ENCODE results near the gene ZBTB47. TPM values are rescaled to one million over a fixed set of nuclear protein-coding genes. Genes with fewer than 3 reads are reported as not detected.

ZBTB47 gene
- total RNA-seq, 1 donor from 2014 or later: 22.1 TPM

GRCh38 chr3:42652611-42653302 lies 740 bp upstream of the ZBTB47 start:
- DNase-seq: peak; percentile 62

- no peak for DNase-seq
Observed at GRCh38 chr3:42653303-42653559, 266 bp upstream of the ZBTB47 start.

- peak; percentile 55 for DNase-seq
Observed at GRCh38 chr3:42654331-42655201, 1.1 kb downstream of the ZBTB47 start.

DNA sequence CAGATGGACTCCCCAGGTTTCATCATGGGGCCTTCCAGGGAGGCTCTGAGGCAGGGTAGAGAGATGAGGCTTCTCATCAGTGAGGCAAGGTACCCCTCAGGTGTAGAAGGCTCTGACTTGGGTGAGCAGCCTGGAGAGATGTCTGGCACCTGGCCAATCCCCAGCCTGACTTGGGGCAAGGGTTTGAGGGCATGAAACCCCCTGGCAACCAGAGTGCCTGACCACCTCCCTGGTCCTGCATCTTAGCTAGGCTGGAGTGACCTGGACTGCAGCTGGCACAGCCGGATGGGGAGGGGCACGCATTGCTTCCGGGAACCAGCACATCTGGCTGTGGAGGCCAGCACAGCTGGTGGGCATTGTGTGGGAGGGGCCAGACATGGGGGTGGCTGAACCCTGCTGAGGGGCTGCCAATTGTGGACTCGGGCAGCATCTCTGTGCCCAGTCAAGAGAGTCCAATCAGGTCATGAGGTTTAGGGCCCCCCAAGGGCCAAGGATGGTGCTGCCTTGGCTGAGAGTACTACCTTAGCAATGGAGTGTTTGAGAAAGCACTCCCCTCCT lies 1.9 kb downstream of the ZBTB47 start:
- no peak for DNase-seq

DNA sequence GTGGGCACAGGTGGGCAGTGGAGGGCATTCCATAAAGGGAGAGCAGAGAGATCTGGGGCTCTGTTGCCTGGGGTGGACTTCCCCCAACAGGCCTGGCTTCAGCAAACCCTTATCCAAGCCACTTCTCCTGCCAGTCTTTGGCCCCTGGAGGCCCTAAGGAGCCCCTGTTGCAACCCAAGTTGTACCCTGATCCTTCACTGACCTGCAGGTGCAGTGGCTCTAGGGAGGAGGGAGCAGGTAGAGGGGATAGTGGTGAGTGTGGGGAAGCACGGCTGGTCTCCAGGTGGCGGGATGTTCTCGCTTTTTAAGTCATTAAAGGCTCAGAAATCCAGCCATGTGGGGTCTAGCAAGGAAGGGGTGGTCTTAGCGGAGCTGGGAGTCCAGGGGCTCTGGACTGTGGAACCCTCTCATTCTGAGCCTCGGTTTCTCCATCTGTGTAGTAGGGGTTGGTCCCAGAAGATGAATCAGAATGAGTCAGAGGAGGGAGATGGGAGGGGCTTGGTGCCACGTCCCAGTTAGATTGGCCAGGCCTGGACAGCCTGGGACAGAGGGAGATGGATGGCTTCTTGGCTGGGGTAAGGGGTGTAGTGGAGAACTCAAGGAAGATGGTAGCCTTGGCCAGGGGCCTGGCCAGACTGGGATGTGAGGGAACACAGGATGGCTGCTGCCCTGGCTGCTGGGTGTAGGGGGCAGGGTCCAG lies 2.6 kb downstream of the ZBTB47 start:
- DNase-seq: no peak

DNA sequence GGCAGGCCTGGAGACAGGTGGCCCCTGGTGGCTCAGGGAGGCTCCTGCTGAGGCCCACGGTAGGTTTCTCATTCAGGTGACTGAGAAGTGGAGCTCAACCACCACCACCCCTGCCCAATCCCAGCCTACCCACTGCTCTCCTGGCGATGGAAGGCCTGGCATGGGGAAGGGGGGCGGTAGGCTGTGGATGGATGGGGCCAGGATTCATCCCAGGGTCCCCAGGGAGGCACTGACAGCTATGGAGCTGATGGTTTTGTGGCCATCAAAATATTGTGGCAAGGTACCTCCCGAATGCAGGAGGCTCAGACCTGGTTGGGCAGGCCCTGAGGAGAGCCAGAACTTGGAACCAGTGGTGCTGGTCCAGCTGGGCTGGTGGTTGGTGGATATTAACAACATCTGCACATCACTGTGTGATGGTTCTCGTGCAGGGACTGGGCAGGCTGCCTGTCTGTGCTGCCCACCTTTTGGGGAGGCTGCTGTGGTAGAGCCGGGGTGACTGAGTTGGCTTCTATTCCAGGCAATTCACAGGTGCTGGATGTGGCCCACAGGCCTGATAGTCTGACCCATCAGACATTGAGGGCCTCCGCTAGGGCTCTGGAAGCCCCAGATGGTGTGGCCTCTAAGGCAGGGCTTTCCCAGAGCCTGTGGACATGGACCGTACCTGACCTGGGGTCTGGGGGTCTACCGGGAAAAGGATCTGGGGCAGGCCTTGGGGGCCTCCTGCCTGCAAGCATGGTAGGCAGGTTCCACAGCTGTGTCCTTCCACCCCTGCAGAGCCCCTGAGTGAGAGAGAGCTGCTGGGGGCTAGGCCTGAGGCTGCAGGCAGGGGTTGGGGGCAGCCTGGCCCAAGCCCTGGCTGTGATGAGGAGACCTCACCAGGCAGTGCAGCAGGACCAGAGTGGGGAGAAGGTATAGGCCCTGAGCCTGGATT lies 3.4 kb downstream of the ZBTB47 start:
- DNase-seq: no peak

DNA sequence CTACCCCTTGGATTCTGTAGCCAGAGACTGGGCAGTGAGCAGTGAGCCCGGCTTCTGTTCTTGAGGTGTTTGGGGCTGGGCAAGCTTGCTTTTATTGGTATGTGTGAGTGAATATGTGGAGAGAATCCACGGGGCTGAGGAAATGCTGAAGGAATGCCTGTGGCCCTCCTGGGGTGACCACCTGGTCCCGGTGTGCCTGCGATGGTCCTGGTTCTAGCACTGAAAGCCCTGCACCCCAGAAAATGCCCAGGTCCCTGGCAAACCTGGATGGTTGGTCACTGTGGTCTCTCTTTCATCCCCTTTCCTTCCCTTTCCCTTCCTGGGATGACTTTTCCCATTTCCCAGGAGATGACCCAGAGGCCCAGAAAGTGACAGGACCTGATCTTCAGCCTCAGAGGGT lies 4.2 kb downstream of the ZBTB47 start:
- no peak for DNase-seq

- no peak for DNase-seq
Observed at GRCh38 chr3:42658091-42658770, 4.7 kb downstream of the ZBTB47 start.

DNA sequence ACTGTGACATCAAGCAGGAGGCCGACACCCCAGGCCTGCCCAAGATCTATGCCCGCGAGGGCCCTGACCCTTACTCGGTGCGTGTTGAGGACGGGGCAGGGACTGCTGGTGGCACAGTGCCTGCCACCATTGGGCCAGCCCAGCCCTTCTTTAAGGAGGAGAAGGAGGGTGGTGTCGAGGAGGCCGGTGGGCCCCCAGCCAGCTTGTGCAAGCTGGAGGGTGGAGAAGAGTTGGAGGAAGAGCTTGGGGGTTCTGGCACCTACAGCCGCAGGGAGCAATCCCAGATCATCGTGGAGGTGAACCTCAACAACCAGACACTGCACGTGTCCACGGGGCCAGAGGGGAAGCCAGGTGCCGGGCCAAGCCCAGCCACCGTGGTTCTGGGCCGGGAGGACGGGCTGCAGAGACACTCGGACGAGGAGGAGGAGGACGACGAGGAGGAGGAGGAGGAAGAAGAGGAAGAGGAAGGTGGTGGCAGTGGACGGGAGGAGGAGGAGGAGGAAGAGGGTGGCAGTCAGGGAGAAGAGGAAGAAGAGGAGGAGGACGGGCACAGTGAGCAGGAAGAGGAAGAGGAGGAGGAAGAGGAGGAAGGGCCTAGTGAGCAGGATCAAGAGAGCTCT lies 5.4 kb downstream of the ZBTB47 start:
- DNase-seq: no peak

GRCh38 chr3:42659451-42660130 lies 6.1 kb downstream of the ZBTB47 start:
- no peak for DNase-seq

GRCh38 chr3:42660131-42660715 lies 6.7 kb downstream of the ZBTB47 start:
- no peak for DNase-seq

DNA sequence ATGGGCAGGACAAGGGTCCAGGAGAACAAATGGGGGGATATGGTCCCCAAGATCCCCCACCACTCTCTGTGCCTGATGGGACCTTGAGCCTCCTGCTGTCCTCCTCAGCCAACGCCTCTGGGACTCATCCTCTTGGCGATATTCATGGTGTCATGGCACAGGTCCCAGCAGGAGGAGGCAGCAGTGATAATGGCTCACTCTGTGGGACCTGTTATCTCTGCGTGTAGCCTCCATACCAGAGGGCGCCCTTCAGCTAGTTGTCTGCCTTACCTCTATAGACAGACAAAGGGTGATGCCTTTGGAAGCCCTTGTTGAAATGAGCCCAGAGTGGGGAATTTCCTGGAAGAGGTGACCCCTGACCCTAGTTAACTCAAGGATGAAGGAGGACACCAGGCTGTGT lies 7.4 kb downstream of the ZBTB47 start:
- no peak for DNase-seq

- DNase-seq: no peak
Observed at GRCh38 chr3:42661593-42662022, 8.1 kb downstream of the ZBTB47 start.

DNA sequence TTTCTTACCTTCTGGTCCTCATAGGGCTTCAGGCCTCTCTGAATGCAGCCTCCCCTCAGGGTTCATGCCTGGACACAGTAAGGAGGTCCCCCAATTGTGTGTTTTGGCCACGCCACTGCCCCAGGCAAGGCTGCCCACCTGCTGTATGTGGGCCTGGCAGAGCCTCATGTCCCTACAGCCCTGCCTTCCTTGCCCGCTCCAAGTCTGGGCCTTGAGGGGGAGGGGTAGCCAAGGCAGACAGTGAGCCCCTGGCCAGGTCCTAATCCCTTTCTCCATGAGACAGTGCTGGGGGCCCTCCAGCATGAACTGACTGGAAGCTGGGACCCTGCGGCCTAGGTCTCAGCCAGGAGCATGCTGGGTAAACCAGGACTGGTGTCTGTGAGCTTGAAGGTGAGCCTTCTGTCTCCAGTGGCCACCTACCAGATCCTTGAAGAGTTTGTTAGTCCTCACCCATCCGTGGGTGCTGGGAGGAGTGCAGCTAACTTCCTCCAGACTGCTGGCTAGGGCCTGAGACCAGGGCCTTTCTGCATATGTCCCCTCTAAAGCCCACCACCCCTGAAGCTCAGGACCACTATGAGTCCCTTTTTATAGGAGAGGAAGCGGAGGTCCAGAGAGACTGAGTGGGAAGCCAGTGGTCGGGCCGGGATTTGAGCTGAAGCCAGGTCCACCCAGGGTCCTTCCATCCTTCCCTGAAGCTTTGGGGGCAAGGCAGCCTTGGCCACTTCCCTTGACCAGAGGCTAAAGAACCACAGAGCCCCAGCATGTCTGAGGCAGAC lies 8.7 kb downstream of the ZBTB47 start:
- DNase-seq: no peak

GRCh38 chr3:42662813-42663535 lies 9.5 kb downstream of the ZBTB47 start:
- no peak for DNase-seq

- DNase-seq: no peak
Observed at GRCh38 chr3:42663581-42664437, 10.3 kb downstream of the ZBTB47 start.

DNA sequence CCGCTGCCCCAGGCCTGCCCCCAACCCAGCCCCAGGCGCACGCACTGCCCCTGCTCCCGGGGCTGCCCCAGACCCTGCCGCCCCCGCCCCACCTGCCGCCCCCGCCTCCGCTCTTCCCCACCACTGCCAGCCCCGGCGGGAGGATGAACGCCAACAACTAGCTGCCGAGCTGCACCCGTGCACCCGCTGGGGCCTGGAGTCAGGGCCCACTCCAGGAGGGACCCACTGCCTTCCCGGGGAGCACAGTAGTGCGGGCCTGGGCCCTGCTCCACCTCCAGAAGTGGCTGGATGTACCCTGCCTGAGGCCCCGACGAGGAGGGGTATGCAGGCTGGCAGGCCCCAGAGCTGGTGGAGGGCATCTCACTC lies 10.9 kb downstream of the ZBTB47 start:
- no peak for DNase-seq

Data from occipital lobe (tissue), 2 donors.